ENCODE results near the gene BMP2K.
A peak's percentile ranks its signal among the peaks of the same experiment; 100 is the strongest.

Gene BMP2K

GRCh38 chr4:78765432-78766006 lies 10.6 kb upstream of the BMP2K start:
- DNase-seq, result no peak

- no peak for DNase-seq
Observed at GRCh38 chr4:78766026-78766425, 10.1 kb upstream of the BMP2K start.

- no peak for DNase-seq
Observed at GRCh38 chr4:78766650-78767049, 9.5 kb upstream of the BMP2K start.

GRCh38 chr4:78767350-78767749 lies 8.8 kb upstream of the BMP2K start:
- DNase-seq, result no peak

- DNase-seq, result no peak
Observed at GRCh38 chr4:78768452-78769180, 7.5 kb upstream of the BMP2K start.

GRCh38 chr4:78770091-78770642 lies 6.0 kb upstream of the BMP2K start:
- no peak for DNase-seq

- DNase-seq, result no peak
Observed at GRCh38 chr4:78772526-78773091, 3.5 kb upstream of the BMP2K start.

GRCh38 chr4:78774417-78774816 lies 1.7 kb upstream of the BMP2K start:
- no peak for DNase-seq

- DNase-seq, result peak; percentile 61 to 77
Observed at GRCh38 chr4:78775303-78776078, 659 bp upstream of the BMP2K start.

- DNase-seq, result no peak
Observed at GRCh38 chr4:78776729-78777575, 802 bp downstream of the BMP2K start.

GRCh38 chr4:78777576-78777940 lies 1.4 kb downstream of the BMP2K start:
- no peak for DNase-seq

- DNase-seq, result no peak
Observed at GRCh38 chr4:78778530-78778929, 2.4 kb downstream of the BMP2K start.

- no peak for DNase-seq
Observed at GRCh38 chr4:78779280-78779679, 3.1 kb downstream of the BMP2K start.

- no peak for DNase-seq
Observed at GRCh38 chr4:78780093-78780492, 3.9 kb downstream of the BMP2K start.

GRCh38 chr4:78781139-78781538 lies 5.0 kb downstream of the BMP2K start:
- DNase-seq, result no peak

- no peak for DNase-seq
Observed at GRCh38 chr4:78781924-78782323, 5.8 kb downstream of the BMP2K start.

GRCh38 chr4:78784236-78784865 lies 8.2 kb downstream of the BMP2K start:
- no peak for DNase-seq

GRCh38 chr4:78787392-78788006 lies 11.3 kb downstream of the BMP2K start:
- DNase-seq, result no peak

GRCh38 chr4:78788007-78788889 lies 12.1 kb downstream of the BMP2K start:
- no peak for DNase-seq
